Measurements from ENCODE around the gene PCGF5.
"Not testable (repeated sequence)": the region's sequence is repeated elsewhere in the genome, so short reads cannot be mapped to it uniquely, and the experiment has no call there.

The PCGF5 gene

GRCh38 chr10:91210014-91210413, 10.4 kb upstream of the PCGF5 start:
- DNase-seq (ENCODE audit: low read depth): no peak

- DNase-seq (ENCODE audit: low read depth): no peak
Observed at GRCh38 chr10:91210435-91210834, 10.0 kb upstream of the PCGF5 start.

- no peak for DNase-seq (ENCODE audit: low read depth)
Observed at GRCh38 chr10:91211675-91212074, 8.8 kb upstream of the PCGF5 start.

- no peak for DNase-seq (ENCODE audit: low read depth)
Observed at GRCh38 chr10:91214911-91215310, 5.6 kb upstream of the PCGF5 start.

- no peak for DNase-seq (ENCODE audit: low read depth)
Observed at GRCh38 chr10:91215384-91215783, 5.1 kb upstream of the PCGF5 start.

- DNase-seq (ENCODE audit: low read depth): no peak
Observed at GRCh38 chr10:91219371-91220193, 881 bp upstream of the PCGF5 start.

GRCh38 chr10:91220954-91221675, 652 bp downstream of the PCGF5 start:
- DNase-seq (ENCODE audit: low read depth): no peak

GRCh38 chr10:91226093-91226492, 5.6 kb downstream of the PCGF5 start:
- no peak for DNase-seq (ENCODE audit: low read depth)

- no peak for DNase-seq (ENCODE audit: low read depth)
Observed at GRCh38 chr10:91227576-91227975, 7.1 kb downstream of the PCGF5 start.

GRCh38 chr10:91229683-91230082, 9.2 kb downstream of the PCGF5 start:
- DNase-seq (ENCODE audit: low read depth): no peak

GRCh38 chr10:91238191-91238590, 17.7 kb downstream of the PCGF5 start:
- no peak for DNase-seq (ENCODE audit: low read depth)

GRCh38 chr10:91239789-91240188, 19.3 kb downstream of the PCGF5 start:
- DNase-seq (ENCODE audit: low read depth): no peak

GRCh38 chr10:91242940-91243339, 22.5 kb downstream of the PCGF5 start:
- no peak for DNase-seq (ENCODE audit: low read depth)

GRCh38 chr10:91247360-91248111, 27.1 kb downstream of the PCGF5 start:
- no peak for DNase-seq (ENCODE audit: low read depth)

GRCh38 chr10:91249700-91250099, 29.2 kb downstream of the PCGF5 start:
- no peak for DNase-seq (ENCODE audit: low read depth)

GRCh38 chr10:91250341-91250740, 29.9 kb downstream of the PCGF5 start:
- DNase-seq (ENCODE audit: low read depth): no peak

- DNase-seq (ENCODE audit: low read depth): peak; percentile 13
Observed at GRCh38 chr10:91251430-91252056, 31.1 kb downstream of the PCGF5 start.

GRCh38 chr10:91253300-91253699, 32.8 kb downstream of the PCGF5 start:
- no peak for DNase-seq (ENCODE audit: low read depth)

GRCh38 chr10:91257310-91257709, 36.8 kb downstream of the PCGF5 start:
- no peak for DNase-seq (ENCODE audit: low read depth)

GRCh38 chr10:91260417-91260816, 40.0 kb downstream of the PCGF5 start:
- not testable (repeated sequence) for DNase-seq (ENCODE audit: low read depth)

GRCh38 chr10:91271886-91272285, 51.4 kb downstream of the PCGF5 start:
- DNase-seq (ENCODE audit: low read depth): no peak

- no peak for DNase-seq (ENCODE audit: low read depth)
Observed at GRCh38 chr10:91284486-91285090, 64.1 kb downstream of the PCGF5 start.

All from HS-5 (cell line).